Fibroblast of skin of left biceps (primary cell): ENCODE results near the gene SSBP3.

Experiments
- DNase-seq, 2 experiments: peaks; one replicate each; pipeline ENCODE4 v3.0.0-alpha.2; 2013; ENCODE audit warnings: low read depth in 2 of 2

The SSBP3 gene

DNA sequence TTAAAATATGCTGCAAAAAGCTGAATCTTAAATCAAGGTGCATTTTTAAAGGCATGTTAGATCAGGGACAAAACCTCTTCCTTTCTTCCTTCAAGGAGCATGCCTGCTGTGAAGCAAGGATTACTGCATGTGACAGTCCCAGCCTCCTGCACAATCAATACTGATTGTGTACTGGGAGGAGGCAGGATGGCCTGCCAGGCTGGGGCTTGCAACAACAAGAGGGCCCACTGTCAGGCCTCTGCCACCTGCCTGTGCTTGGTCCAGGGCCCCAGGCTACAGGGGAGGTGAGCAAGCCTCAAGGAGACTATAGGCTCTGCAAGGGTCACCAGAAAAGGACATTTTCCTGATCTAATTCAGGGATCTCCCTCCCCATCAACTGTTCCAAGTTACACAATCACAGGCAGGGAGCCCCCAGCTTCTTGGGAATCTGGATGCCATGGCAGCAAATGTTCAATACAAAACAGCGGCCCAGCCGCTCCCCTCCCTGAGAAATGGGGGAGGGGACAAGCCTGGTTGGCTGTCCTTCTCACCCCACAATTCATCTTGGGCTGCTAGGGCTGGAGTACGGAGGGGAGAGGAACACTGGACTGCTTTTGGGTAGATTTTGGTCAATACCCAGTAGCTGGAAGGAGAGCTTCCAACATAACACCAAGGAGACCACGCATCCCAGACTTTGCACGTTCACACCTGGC, 76.7 kb downstream of the SSBP3 start:
- DNase-seq = no peak

DNA sequence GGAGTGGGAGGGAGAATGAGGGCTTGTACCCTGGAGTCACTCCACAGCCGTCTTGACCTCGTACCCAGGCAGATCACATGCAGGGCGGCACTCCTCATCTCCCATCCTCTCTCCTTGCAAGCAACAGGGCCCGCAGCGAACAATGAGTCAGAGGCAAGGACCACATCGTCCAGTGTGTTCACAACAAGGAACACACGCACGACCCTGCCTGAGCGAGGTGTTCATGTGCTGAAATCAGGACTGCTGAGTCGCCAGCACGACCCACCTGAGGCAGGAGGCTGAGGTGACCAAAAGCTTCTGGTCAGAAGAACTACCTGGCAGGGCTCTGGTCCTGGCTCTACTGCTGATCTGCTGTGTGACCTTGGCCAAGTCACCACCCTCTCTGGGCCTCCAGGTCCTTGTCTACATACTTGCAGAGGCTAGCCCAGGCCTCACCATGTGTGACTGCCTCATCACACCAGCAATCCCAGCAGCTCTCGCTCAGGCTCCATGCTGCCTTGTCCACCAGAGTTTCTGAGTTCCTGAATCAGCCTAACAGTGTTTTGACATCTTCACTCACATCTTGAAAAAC, 78.0 kb downstream of the SSBP3 start:
- no peak for DNase-seq

DNA sequence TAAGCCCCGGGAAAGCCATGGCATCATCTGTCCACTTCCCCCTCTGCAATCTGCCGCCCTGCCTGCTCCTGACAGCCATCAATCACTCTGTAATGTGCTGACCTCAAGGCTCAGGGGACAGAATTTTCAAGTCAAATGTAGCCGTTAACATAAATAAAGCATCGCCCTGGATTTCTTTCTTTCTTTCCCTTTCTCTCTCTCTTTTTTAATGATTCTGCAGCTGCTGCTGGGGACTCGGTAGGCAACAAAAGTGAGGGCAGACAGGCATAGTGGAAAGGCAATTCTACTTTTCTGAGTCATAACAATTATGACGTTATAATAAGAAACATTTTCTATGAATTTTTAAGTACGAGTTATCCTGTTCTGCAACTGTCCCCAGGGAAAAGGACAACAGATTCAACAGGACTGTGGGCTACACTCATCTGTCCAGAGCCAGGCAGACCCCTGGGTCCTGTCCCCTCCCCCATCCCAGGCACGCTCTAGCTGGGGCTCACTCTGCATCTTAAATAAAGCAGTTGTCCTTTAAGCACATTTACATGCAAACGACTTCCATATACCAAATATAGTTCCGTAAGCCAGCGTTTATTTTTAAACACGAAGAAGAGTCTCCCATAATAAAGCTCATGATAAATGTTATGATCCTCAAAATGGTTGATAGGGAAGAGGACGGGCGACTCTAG, 78.7 kb downstream of the SSBP3 start:
- DNase-seq = no peak

DNA sequence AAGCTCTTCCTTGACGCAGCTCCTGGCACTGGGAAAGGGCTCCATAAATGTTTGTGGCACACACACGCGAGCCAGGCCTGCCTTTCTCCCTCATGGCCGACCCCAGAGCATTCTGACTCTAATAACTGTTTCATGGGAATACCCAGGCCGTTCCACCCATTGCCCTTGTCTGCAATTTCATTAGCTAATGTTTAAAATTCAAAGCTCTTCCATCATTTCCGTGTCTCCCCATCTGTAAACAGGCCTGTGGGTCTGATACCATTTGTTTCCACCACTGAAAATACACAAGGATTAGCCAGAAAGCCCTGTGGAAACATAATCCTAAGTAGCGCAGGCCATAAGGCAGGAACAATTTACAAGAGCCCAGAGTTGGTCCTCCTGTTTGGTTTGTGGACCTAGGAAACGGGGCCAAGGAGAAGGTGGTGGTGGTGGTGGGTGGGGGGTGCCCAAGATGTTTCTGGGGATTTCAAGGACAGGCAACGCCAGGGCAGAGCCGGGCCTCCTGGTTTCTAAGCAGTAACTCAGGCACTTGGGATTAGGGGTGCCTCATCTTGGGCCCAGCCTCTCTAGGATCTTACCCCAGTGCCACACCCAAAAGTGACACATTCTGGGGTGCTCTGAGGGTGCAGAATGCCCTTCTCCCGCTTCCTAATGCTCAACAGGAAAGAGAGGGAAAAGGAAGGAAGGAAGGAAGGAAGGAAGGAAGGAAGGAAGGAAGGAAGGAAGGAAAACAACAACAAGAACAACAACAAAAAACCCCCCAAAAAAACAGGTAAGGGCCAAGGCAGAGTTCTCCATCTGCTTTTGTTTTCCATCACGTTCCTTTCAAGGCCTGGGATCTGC, 79.4 kb downstream of the SSBP3 start:
- DNase-seq = no peak

DNA sequence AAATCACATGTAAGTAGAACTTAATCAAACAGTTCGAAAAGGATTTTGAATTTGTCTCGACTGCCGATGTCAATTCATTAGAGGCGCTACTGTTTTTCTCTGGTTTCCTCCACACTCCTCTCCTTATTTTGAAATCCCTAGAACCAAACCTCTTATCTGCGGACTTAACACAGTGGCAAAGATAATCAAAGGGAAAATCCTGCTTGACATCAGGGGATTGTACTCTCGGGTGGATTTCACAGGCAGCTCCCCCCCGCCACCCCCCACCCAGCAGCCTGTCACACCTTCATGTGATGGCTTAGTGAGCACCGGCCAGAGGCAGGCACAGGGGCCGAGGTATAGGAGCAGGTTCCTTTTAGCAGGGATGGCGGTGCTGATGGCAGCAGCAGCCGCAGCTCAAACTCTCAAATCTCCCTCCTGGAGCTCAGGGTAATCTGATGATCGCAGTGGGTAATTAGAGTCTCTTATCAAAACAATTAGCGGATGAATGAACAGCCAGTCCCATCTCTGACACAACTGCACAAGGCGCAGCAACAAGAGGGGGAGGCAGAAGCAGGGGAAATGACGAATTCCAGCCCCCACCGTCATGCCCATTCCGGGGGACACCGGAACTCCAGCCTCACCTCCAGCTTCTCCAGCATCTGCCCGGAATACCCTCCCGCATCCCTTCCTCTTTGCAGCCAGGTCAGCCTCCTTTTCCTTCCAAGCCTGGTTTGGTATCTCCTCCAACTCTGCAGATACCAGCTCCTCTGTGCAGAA, 80.3 kb downstream of the SSBP3 start:
- no peak for DNase-seq

DNA sequence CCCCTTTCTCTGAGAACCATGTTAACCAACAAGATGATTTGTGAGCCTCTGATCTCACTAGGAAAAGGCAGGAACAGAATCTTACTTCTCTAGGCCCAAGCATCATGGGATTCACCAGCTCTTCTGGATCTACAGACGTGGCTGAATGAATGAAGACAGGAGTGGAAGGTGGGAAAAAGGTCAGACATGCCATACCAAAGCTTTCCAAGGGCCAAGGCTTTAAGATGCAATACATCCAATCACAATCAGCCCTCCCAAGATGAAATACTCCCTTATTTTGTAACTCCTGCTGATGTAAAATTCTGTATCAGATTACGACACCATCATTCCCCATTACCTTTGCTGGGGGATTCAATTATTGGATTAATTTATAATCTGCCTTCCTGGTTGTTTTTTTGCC, 80.9 kb downstream of the SSBP3 start:
- no peak for DNase-seq

DNA sequence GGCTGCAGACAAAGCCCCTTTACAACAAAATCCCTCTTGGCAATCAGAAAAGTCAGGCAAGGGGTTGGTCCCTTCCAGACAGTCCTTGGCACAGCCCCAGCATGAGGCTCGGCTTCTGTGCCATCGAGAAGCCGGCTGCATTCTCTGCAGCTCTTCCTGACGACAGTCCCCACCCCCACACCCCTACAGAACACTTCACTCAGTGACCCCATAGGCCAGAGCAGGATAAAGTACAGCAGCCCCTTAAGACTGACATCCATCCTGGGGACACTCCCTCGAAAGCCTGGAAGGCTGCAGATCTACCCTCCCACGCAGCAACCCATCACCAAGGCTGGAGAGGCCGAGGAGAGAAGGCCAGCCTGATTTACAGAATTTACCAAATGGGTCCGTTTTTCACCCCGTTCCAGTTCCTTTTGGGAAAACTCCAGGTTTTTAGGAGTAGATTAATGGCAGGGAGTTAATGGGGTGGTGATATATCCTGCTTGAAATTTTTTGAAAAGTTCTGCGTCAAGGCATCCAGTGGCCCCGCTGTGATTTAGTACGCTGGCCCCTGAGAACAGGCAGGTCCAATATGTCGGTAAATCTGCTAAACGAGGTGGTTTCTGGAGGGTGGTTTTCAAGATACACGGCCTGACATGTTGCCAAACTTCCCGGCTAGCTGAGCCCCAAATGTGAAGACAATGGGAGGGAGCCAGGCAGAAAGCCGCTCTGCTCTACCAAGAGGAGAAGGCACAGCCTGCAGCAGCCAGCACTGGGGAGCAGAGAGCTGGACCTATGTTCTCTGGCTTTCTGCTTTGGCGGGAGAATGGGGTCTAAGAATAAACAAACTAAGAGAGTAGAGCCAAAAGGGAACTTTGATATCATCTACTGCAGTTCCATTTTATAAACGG, 81.7 kb downstream of the SSBP3 start:
- no peak for DNase-seq

DNA sequence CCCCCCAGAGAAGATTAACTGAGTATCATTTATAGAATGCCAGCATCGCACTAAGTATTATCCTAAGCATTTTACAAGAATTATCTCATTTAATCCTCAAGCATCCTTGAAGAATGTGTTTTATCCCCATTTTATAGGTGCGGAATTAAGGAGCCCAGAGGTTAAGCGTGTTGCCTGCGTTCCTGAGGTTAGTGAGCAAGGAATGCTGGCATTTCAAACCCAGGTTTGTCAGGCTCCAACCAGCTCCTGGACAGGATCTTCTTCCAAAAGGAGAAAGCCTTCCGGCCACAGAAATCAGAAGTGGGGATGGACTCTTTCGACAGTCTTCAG, 82.3 kb downstream of the SSBP3 start:
- DNase-seq = no peak

DNA sequence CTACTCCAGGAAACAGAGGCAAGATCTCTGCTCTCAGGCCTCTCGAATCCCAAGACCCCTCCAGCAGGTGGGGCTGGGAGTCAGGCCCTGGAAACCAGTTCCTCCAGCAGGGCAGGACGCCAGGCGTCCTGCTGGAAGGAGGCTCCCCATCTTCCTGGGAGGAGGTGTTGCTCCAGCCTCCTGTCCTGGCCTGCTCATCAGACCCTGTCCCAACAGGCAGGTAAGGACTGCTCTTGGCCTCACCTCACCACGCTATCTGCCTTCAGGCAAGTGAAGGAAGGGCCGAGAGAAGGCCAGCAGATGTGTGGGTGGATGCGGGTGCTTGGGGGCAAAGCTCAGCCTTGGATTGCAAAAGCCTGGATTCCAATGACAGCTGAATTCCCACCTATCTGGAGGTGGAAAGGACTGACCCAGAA, 82.9 kb downstream of the SSBP3 start:
- DNase-seq = no peak

DNA sequence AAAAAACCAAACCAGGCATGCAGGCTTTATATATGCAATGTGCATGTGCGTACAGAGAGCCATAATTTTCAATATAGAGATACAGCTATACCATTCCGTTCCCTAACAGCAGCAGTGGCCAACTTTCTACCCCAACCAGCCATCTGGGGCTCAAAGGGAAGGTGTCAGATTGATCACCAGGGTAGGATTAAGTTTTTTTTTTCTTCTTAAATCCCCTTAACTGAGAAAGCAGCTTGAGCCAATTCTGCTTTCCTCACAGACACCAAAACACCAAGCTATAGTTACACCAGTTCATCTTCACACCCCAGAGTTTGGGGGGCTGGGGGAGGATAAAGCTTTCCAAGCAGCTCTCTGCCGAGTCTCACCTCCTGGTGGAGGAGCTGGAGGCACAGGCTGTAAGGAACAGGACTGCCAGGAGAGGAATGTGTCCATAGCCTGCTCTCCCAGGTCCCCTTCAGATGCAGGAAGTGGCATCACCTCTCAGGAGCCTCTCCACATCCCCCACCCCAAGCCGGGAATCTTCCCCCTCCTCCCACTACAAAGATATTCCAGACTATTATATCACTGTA, 87.9 kb downstream of the SSBP3 start:
- DNase-seq = no peak

DNA sequence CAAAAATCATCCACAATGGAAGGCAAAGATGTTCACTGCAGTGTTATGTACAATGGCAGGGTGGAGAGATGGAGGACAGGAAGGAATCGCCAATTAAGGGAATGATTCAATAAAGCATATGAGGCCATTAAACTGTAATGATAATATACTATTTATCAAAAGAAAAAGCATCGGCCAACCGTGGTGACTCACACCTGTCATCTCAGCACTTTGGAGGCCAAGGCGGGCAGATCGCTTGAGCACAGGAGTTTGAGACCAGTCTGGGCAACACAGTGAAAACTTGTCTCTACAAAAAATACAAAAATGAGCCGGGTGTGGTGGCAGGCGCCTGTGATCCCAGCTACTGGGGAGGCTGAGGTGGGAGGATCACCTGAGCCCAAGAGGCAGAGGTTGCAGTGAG, 89.1 kb downstream of the SSBP3 start:
- DNase-seq = no peak

DNA sequence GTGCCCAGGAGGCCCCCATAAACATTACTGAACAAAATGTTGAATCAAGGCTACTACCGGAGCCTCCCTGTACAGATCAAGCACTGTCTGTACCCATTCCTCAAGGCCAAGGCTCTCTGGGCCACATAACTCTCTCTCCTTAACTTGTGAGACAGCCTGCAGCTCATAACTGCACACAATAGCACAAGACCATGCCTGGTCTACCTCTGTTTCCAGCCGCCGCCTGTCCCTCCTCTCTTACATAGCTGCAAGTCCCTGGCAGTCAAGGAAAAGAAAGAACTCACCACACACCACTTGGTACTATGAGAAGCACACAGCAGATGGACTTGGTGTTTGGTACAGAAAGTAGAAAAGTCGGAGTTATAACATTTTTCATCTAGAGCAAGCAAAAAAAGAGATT, 91.1 kb downstream of the SSBP3 start:
- no peak for DNase-seq

DNA sequence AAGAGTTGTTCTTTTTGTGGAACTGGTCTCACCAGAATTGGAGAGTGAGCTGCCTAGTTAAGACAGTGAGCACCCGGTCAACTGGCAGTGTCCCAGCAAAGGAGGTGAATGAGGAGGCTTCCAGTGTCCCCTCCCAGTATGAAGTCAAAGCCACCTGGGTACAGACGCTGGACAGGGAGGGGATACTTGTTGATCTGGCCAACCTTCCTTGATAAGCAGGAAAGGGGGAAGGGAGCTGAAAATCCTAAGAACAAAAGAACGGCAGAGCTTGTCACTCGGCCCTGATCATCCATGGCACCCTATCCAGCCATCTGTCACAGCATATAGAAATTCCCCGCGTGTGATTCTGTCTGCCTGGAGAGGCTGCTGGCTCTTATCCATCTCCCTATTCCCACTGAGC, 91.5 kb downstream of the SSBP3 start:
- DNase-seq = no peak

DNA sequence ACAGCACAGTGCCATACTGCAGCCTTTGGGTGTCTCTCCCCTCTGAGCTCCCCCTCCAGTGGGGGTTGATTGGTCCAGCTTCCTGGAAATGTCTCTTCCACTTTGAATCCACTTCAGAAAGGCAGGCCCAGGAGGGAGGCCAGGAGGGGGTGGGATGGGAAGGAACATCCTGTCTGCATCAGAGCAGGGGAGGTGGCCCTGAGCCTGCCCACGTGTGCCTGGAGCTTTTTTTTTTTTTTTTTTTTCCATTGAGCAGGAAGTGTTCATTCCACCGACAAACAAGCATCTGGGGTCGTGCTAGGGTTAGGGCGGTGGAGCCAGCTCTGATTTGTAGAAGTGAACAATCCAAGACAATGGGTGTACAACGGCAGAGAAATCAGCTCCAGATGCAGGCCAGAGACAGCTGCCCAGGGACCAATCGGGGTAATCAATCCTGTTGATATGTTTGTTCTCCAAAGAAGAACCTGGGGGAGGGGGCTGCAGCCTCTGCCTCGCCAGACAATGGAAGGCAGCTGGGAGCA, 93.3 kb downstream of the SSBP3 start:
- DNase-seq = peak; percentile 68 to 72

DNA sequence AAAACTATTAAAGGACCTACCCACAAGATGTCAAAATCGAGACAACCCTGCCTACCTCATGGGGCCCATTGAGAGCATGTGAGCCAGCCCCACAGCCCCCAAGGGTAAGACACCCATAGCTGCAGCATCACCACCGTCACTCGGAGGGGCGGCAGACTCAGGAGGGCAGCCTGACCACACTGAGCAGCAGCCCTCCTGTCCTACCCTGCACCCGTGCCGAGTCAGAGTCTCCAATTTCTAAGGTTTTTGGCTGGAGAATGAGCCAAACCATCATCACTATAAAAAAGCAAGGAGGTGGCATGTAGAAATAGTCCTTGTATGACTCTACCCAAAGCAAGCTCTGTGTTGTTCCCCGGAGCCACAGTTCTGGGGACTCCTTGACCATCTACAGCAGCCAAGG, 94.7 kb downstream of the SSBP3 start:
- no peak for DNase-seq

DNA sequence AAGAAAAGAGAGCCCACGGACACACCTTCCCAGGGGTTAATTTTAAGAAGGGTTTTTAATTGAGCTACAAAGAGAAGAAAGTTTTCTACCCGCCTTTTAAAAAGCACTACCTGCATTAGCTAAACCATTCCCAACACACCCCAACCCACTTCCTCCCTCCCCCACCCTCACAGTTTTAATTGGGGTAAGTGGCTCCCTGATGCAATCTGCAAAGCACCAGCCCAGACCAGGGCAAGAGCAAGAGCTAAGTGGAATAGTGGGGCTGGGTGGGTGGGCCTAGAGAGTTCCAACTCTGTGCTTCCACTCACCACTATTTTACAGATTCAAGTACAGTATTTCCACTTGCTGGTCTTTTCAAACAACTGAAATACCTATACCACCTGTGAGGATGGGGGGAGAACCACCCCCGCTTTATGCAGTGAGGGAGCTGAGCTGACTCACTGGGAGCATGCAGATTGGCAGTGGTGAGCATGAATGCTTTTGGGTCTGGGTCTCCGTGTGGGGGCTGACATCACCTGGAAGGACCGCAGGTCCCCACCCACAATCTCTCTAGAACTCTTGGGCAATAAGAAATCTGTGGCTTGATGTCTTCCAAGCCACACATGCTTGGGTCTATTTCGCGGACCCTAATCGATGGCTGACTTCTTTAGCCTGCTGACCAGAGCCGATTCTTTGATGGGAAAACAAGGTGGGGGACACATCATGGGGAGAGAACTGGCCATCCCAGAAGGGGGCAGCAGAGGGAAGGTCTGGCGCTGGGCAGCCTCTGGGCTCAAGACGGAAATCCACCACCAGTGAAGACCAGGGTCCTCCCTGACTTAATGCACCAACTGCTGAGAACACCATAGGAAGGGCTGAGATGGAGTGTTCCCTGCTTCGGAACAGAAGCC, 95.5 kb downstream of the SSBP3 start:
- no peak for DNase-seq

DNA sequence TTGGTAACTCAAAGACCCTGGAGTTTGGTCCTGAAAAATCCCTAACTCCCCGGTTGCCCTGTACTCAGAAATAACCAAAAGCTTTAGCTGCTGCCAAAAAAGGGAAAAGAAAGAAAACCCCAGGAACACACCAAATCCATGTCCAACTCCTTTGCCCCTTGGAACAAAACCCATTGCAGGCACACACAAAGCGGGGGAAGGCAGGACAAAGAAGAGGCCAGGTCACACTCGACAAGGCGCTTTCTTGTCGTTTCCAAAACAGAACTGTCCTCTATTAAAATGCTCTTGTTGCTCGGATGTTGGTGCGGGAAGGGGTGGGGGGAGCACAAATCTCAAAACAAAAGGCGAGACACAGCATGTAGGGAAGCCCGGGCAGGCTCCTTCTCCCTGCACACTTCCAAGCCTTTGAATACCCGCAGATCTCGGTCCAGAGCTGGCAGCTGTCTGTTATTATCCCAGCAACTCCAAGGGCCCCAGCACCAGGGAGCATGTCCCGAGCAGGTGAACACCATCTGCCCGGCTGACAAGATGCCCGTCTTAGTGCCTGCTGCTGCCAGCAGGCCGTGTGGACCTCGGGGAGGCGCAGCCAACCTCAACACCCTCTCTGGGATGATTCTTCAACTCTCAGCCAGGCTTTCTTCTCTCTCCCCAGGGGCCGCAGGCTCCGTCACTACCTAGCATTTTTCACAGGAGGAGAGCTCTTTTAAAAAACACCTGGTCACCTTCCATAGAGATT, 96.4 kb downstream of the SSBP3 start:
- no peak for DNase-seq

DNA sequence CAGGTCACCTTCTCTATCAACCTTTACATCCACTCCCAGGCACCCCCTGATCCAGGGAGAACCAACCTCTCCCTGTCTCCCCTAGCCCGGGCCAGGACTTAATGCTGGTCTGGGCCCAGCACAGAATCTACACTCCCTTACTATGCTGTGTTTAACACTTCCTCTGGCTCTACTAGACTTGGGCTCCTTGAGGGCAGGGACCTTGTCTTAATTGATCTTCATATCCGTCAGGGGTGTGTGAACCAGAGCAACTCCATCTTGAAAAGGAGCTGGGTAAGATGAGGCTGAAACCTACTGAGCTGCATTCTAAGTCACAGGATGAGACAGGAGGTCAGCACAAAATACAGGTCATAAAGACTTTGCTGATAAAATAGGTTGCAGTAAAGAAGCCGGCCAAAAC, 98.9 kb downstream of the SSBP3 start:
- no peak for DNase-seq
